ENCODE results near the gene ODF2L.
"Not testable (repeated sequence)": the region's sequence is repeated elsewhere in the genome, so short reads cannot be mapped to it uniquely, and the experiment has no call there.

Gene ODF2L

GRCh38 chr1:86362807-86363206 is 33.3 kb downstream of the ODF2L start:
- in situ Hi-C loops (cut with HindIII; ENCODE audit: low sequenced_read_pairs): no loop called here
- H3K4me3 ChIP-seq (ENCODE audit: low read depth, low read length): no peak overlapping the region
- TF ChIP-seq CTCF (IDR thresholded peaks at IDR 0.05; ENCODE audit: low read depth, low read length): peak; percentile 2
- no peak for DNase-seq (ENCODE audit: low read depth, low spot score)

- H3K4me3 ChIP-seq (ENCODE audit: low read depth, low read length): no peak overlapping the region
- in situ Hi-C loops (cut with HindIII; ENCODE audit: low sequenced_read_pairs): no loop called here
- TF ChIP-seq CTCF (IDR thresholded peaks at IDR 0.05; ENCODE audit: low read depth, low read length): no peak
- DNase-seq (ENCODE audit: low read depth, low spot score): no peak
Measured at GRCh38 chr1:86357796-86358195, 38.3 kb downstream of the ODF2L start.

- no peak for DNase-seq (ENCODE audit: low read depth, low spot score)
Measured at GRCh38 chr1:86356247-86356646, 39.9 kb downstream of the ODF2L start.

GRCh38 chr1:86352086-86352485 is 44.0 kb downstream of the ODF2L start:
- no peak overlapping the region for H3K4me3 ChIP-seq (ENCODE audit: low read depth, low read length)
- TF ChIP-seq CTCF (IDR thresholded peaks at IDR 0.05; ENCODE audit: low read depth, low read length): no peak
- DNase-seq (ENCODE audit: low read depth, low spot score): no peak
- in situ Hi-C loops (cut with HindIII; ENCODE audit: low sequenced_read_pairs): no loop called here

More at GRCh38 chr1:86356247-86356646, 39.9 kb downstream of the ODF2L start:
- peak; percentile 6 for TF ChIP-seq CTCF (IDR thresholded peaks at IDR 0.05; ENCODE audit: low read depth, low read length)
- in situ Hi-C loops (cut with HindIII; ENCODE audit: low sequenced_read_pairs): no loop called here
- H3K4me3 ChIP-seq (ENCODE audit: low read depth, low read length): no peak overlapping the region

GRCh38 chr1:86350230-86350629 is 45.9 kb downstream of the ODF2L start:
- in situ Hi-C loops (cut with HindIII; ENCODE audit: low sequenced_read_pairs); DNase-seq (ENCODE audit: low read depth, low spot score); H3K4me3 ChIP-seq (ENCODE audit: low read depth, low read length): not testable (repeated sequence)

- no peak for DNase-seq (ENCODE audit: low read depth, low spot score)
- in situ Hi-C loops (cut with HindIII; ENCODE audit: low sequenced_read_pairs): no loop called here
- no peak for TF ChIP-seq CTCF (IDR thresholded peaks at IDR 0.05; ENCODE audit: low read depth, low read length)
Measured at GRCh38 chr1:86346388-86346787, 49.7 kb downstream of the ODF2L start.

GRCh38 chr1:86345042-86345441 is 51.1 kb downstream of the ODF2L start:
- no peak for DNase-seq (ENCODE audit: low read depth, low spot score)
- in situ Hi-C loops (cut with HindIII; ENCODE audit: low sequenced_read_pairs): no loop called here
- no peak for TF ChIP-seq CTCF (IDR thresholded peaks at IDR 0.05; ENCODE audit: low read depth, low read length)
- no peak overlapping the region for H3K4me3 ChIP-seq (ENCODE audit: low read depth, low read length)

More at GRCh38 chr1:86346388-86346787, 49.7 kb downstream of the ODF2L start:
- no peak overlapping the region for H3K4me3 ChIP-seq (ENCODE audit: low read depth, low read length)

All from astrocyte of the spinal cord (primary cell).